H1 (cell line): Measurements from ENCODE around the gene CXCL1. TPM values are rescaled to one million over a fixed set of nuclear protein-coding genes. Genes with fewer than 3 reads are reported as not detected.

Experiments used
- BCL11A ChIP-seq, 2 experiments: IDR thresholded peaks; one replicate each; pipeline ENCODE4 v1.6.1; 2011; ENCODE audit warnings: low read depth in 2 of 2, low read length in 2 of 2, mild to moderate bottlenecking in 2 of 2
- CTBP2 ChIP-seq: IDR thresholded peaks from 2 replicates; pipeline ENCODE4 v1.7.0; 2011; ENCODE audit warnings: borderline replicate concordance, mild to moderate bottlenecking, moderate library complexity, mixed read lengths, low read length; ENCODE audit not compliant: insufficient read depth, insufficient read length
- CTCF ChIP-seq, 3 experiments: IDR thresholded peaks; 1 replicate in 2 of 3; 2 replicates in 1 of 3; pipeline versions ENCODE4 v1.5.1 to v1.6.1; 2011; ENCODE audit warnings: low read length in 3 of 3, mild to moderate bottlenecking in 3 of 3, inconsistent platforms in 2 of 3, low read depth in 1 of 3, moderate library complexity in 1 of 3; ENCODE audit not compliant: insufficient read depth in 1 of 3; ENCODE audit errors: control extremely low read depth in 1 of 3
- MAFK ChIP-seq: IDR thresholded peaks from 2 replicates; pipeline ENCODE4 v1.6.1; 2012; ENCODE audit warnings: low read depth, mild to moderate bottlenecking, improper control_type of control experiment, low read length
- SIRT6 ChIP-seq: IDR thresholded peaks from one replicate; pipeline ENCODE4 v1.7.1; 2012; ENCODE audit warnings: low read length, inconsistent platforms
- TCF12 ChIP-seq: IDR thresholded peaks from 2 replicates; pipeline ENCODE4 v1.6.1; 2011; ENCODE audit warnings: low read depth, mild to moderate bottlenecking, low read length
- TEAD4 ChIP-seq: IDR thresholded peaks from 2 replicates; pipeline ENCODE4 v1.6.1; 2012; ENCODE audit warnings: low read depth, low read length, inconsistent platforms, mixed read lengths
- YY1 ChIP-seq: IDR thresholded peaks from 2 replicates; pipeline ENCODE4 v1.6.1; 2011; ENCODE audit warnings: low read depth, mild to moderate bottlenecking, low read length
- polyA plus RNA-seq, 7 experiments: library from polyadenylated mRNA; depleted of rRNA in 3 of 7; stranded (reverse) in 5 of 7; unstranded in 2 of 7; fragments of >200 nt in 5 of 7; fragments of 200-250 nt in 2 of 7; gene quantifications; 1 replicate in 5 of 7; 2 replicates in 1 of 7; 4 replicates in 1 of 7; pipeline versions ENCODE4 v1.2.1 to v1.2.3, GENCODE V29; 2011 to 2013; ENCODE audit warnings: missing spikeins in 2 of 7, mixed read lengths in 2 of 7
- total RNA-seq: library from RNA; stranded (reverse); fragmentation: NEBNext Ultra II Directional; extraction: Animal tissue kit (Norgen Biotek cat#: 25700); gene quantifications from 2 replicates; pipeline ENCODE4 v1.2.1, GENCODE V29; 2021

Gene CXCL1
- total and polyA plus RNA-seq, 2 of the 8 experiments (the other 6 are each of a cell fraction or from before 2014, with no cell fraction given), result 0.77 to 0.80 TPM

- TF ChIP-seq CTCF (IDR thresholded peaks at IDR 0.05; ENCODE audit: control extremely low read depth in 1 of 3, insufficient read depth in 1 of 3, low read depth in 1 of 3, low read length in 3 of 3) (no peak), BCL11A (IDR thresholded peaks at IDR 0.05; ENCODE audit: low read depth in 2 of 2, low read length in 2 of 2) (no peak), MAFK (no peak), TCF12 (no peak), SIRT6 (no peak), CTBP2 (no peak), TEAD4 (no peak), YY1 (no peak)
Measured at GRCh38 chr4:73844806-73845205, 24.4 kb upstream of the CXCL1 start (continued).
